ENCODE results near the gene PROS1.

Gene PROS1

GRCh38 chr3:94001191-94001590 is 27.5 kb upstream of the PROS1 start:
- H3K4me3 ChIP-seq (ENCODE audit: low read depth, low read length), result no peak overlapping the region

GRCh38 chr3:93994056-93994455 is 20.4 kb upstream of the PROS1 start:
- Histone ChIP-seq H3K36me3 (peaks cover 5% of the 10 kb centered on the region), H3K4me3 (ENCODE audit: low read depth, low read length) (no peak overlapping the region), H3K27ac (no peak overlapping the region), H3K27me3 (ENCODE audit: insufficient read depth, low read depth, severe bottlenecking) (no peaks in the 10 kb centered on the region), H3K9me3 (ENCODE audit: severe bottlenecking) (no peaks in the 10 kb centered on the region)
- TF ChIP-seq CTCF (IDR thresholded peaks at IDR 0.05; ENCODE audit: low read depth, low read length), result no peak
- no peak for DNase-seq

More at GRCh38 chr3:94001191-94001590, 27.5 kb upstream of the PROS1 start:
- H3K9me3 ChIP-seq (ENCODE audit: severe bottlenecking), result no peaks in the 10 kb centered on the region
- H3K27me3 ChIP-seq (ENCODE audit: insufficient read depth, low read depth, severe bottlenecking), result no peaks in the 10 kb centered on the region
- TF ChIP-seq CTCF (IDR thresholded peaks at IDR 0.05; ENCODE audit: low read depth, low read length), result no peak
- H3K27ac ChIP-seq, result no peak overlapping the region
- peaks cover 5% of the 10 kb centered on the region for H3K36me3 ChIP-seq
- no peak for DNase-seq

GRCh38 chr3:93992207-93992606 is 18.5 kb upstream of the PROS1 start:
- Histone ChIP-seq H3K27ac (no peak overlapping the region), H3K9me3 (ENCODE audit: severe bottlenecking) (no peaks in the 10 kb centered on the region), H3K4me3 (ENCODE audit: low read depth, low read length) (no peak overlapping the region), H3K36me3 (peaks cover 5% of the 10 kb centered on the region), H3K27me3 (ENCODE audit: insufficient read depth, low read depth, severe bottlenecking) (no peaks in the 10 kb centered on the region)
- DNase-seq, result no peak
- TF ChIP-seq CTCF (IDR thresholded peaks at IDR 0.05; ENCODE audit: low read depth, low read length), result no peak

- no peak for DNase-seq
- peaks cover 2% of the 10 kb centered on the region; the same call in 1 of the 2 replicates for H3K36me3 ChIP-seq
- no peaks in the 10 kb centered on the region for H3K9me3 ChIP-seq (ENCODE audit: severe bottlenecking)
Measured at GRCh38 chr3:93991631-93992030, 17.9 kb upstream of the PROS1 start.

GRCh38 chr3:93989241-93989640 is 15.5 kb upstream of the PROS1 start:
- H3K4me3 ChIP-seq (ENCODE audit: low read depth, low read length), result no peak overlapping the region
- H3K27ac ChIP-seq, result no peak overlapping the region
- no peaks in the 10 kb centered on the region for H3K36me3 ChIP-seq
- H3K9me3 ChIP-seq (ENCODE audit: severe bottlenecking), result no peaks in the 10 kb centered on the region
- H3K27me3 ChIP-seq (ENCODE audit: insufficient read depth, low read depth, severe bottlenecking), result no peaks in the 10 kb centered on the region
- no peak for TF ChIP-seq CTCF (IDR thresholded peaks at IDR 0.05; ENCODE audit: low read depth, low read length)
- no peak for DNase-seq

More at GRCh38 chr3:93991631-93992030, 17.9 kb upstream of the PROS1 start:
- H3K27ac ChIP-seq, result no peak overlapping the region
- no peak for TF ChIP-seq CTCF (IDR thresholded peaks at IDR 0.05; ENCODE audit: low read depth, low read length)
- no peak overlapping the region for H3K4me3 ChIP-seq (ENCODE audit: low read depth, low read length)
- H3K27me3 ChIP-seq (ENCODE audit: insufficient read depth, low read depth, severe bottlenecking), result no peaks in the 10 kb centered on the region

- H3K4me3 ChIP-seq (ENCODE audit: low read depth, low read length), result no peak overlapping the region
- no peak for TF ChIP-seq CTCF (IDR thresholded peaks at IDR 0.05; ENCODE audit: low read depth, low read length)
- no peaks in the 10 kb centered on the region for H3K27me3 ChIP-seq (ENCODE audit: insufficient read depth, low read depth, severe bottlenecking)
- no peaks in the 10 kb centered on the region for H3K9me3 ChIP-seq (ENCODE audit: severe bottlenecking)
- no peaks in the 10 kb centered on the region for H3K36me3 ChIP-seq
- no peak overlapping the region for H3K27ac ChIP-seq
- no peak for DNase-seq
Measured at GRCh38 chr3:93988764-93989163, 15.1 kb upstream of the PROS1 start.

All from WERI-Rb-1 (cell line).